ENCODE measurements around the gene ADGRV1. TPM values are rescaled to one million over a fixed set of nuclear protein-coding genes. Genes with fewer than 3 reads are reported as not detected.
"Not testable (repeated sequence)": the region's sequence is repeated elsewhere in the genome, so short reads cannot be mapped to it uniquely, and the experiment has no call there.

ADGRV1 gene
- total RNA-seq, 1 donor from 2014 or later = 0.13 TPM

DNA sequence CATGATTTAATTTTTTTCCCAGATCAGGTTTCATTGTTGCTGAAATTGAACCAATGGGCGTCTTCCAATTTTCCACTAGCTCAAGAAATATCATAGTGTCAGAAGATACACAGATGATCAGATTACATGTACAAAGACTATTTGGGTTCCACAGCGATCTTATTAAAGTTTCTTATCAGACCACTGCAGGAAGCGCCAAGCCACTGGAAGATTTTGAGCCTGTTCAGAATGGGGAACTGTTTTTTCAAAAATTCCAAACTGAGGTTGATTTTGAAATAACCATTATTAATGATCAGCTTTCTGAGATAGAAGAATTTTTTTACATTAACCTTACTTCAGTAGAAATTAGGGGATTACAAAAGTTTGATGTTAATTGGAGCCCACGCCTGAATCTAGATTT lies 251.6 kb downstream of the ADGRV1 start:
- TF ChIP-seq, protein P1, sequence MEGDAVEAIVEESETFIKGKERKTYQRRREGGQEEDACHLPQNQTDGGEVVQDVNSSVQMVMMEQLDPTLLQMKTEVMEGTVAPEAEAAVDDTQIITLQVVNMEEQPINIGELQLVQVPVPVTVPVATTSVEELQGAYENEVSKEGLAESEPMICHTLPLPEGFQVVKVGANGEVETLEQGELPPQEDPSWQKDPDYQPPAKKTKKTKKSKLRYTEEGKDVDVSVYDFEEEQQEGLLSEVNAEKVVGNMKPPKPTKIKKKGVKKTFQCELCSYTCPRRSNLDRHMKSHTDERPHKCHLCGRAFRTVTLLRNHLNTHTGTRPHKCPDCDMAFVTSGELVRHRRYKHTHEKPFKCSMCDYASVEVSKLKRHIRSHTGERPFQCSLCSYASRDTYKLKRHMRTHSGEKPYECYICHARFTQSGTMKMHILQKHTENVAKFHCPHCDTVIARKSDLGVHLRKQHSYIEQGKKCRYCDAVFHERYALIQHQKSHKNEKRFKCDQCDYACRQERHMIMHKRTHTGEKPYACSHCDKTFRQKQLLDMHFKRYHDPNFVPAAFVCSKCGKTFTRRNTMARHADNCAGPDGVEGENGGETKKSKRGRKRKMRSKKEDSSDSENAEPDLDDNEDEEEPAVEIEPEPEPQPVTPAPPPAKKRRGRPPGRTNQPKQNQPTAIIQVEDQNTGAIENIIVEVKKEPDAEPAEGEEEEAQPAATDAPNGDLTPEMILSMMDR (IDR thresholded peaks at IDR 0.05) = no peak
- Mint-ChIP-seq H3K27me3 (no peaks in the 10 kb centered on the region), H3K4me1 (no peaks in the 10 kb centered on the region), H3K9me3 (no peaks in the 10 kb centered on the region), H3K36me3 (ENCODE audit: low read depth) (no peaks in the 10 kb centered on the region), H3K27ac (no peak overlapping the region), H3K4me3 (no peak overlapping the region)
- ATAC-seq (ENCODE audit: low read depth) (no peak), DNase-seq (no peak)
- CTCF ChIA-PET = no interaction called here
- intact Hi-C loops (cut with micrococcal nuclease) = no loop called here
- POLR2A ChIA-PET = no interaction called here

DNA sequence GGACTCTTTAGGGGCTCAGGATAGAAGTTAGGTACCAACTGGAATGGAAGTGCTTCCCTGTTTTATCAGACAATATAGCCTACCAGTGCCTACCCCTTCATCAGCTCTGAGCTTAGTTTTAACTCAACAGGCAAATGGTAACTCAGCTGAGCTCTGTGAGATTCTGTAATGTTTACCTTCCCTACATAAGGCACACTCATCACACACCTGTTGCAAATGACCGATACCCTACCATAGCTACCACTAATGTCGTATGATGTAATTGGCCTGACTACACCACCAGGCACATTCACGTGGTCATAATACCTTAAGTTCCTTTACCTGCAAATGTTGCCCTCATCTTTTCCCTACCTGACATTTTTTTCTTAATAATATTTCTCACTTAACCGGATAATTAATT lies 254.8 kb downstream of the ADGRV1 start:
- Mint-ChIP-seq H3K27me3 (no peaks in the 10 kb centered on the region), H3K4me1 (no peaks in the 10 kb centered on the region), H3K9me3 (no peaks in the 10 kb centered on the region), H3K27ac (no peak overlapping the region), H3K36me3 (ENCODE audit: low read depth) (no peaks in the 10 kb centered on the region), H3K4me3 (no peak overlapping the region)
- ATAC-seq (ENCODE audit: low read depth) (no peak), DNase-seq (no peak)
- ChIA-PET CTCF (no interaction called here), POLR2A (no interaction called here)
- TF ChIP-seq, protein P1 (IDR thresholded peaks at IDR 0.05) = no peak
- intact Hi-C loops (cut with micrococcal nuclease) = no loop called here

GRCh38 chr5:90822062-90822461 lies 263.5 kb downstream of the ADGRV1 start:
- H3K9me3 Mint-ChIP-seq; ATAC-seq (ENCODE audit: low read depth); DNase-seq; intact Hi-C loops (cut with micrococcal nuclease); POLR2A ChIA-PET; H3K4me3 Mint-ChIP-seq; H3K36me3 Mint-ChIP-seq (ENCODE audit: low read depth); H3K27ac Mint-ChIP-seq; CTCF ChIA-PET; H3K4me1 Mint-ChIP-seq; H3K27me3 Mint-ChIP-seq: not testable (repeated sequence)

- Mint-ChIP-seq H3K4me1 (no peaks in the 10 kb centered on the region), H3K27me3 (no peaks in the 10 kb centered on the region), H3K9me3 (no peaks in the 10 kb centered on the region), H3K4me3 (no peak overlapping the region), H3K27ac (no peak overlapping the region), H3K36me3 (ENCODE audit: low read depth) (no peaks in the 10 kb centered on the region)
- no peak for DNase-seq
- ATAC-seq (ENCODE audit: low read depth) = no peak
- POLR2A ChIA-PET = no interaction called here
- intact Hi-C loops (cut with micrococcal nuclease) = no loop called here
- TF ChIP-seq, protein P1 (IDR thresholded peaks at IDR 0.05) = no peak
- CTCF ChIA-PET = no interaction called here
Observed at GRCh38 chr5:90824436-90824835, 265.8 kb downstream of the ADGRV1 start.

GRCh38 chr5:90830058-90830457 lies 271.5 kb downstream of the ADGRV1 start:
- no peaks in the 10 kb centered on the region for H3K4me1 Mint-ChIP-seq
- intact Hi-C loops (cut with micrococcal nuclease) = no loop called here
- DNase-seq (no peak), ATAC-seq (ENCODE audit: low read depth) (no peak)
- TF ChIP-seq, protein P1 (IDR thresholded peaks at IDR 0.05) = no peak
- POLR2A ChIA-PET = no interaction called here
- no peaks in the 10 kb centered on the region for H3K36me3 Mint-ChIP-seq (ENCODE audit: low read depth)
- peaks cover 2% of the 10 kb centered on the region for H3K9me3 Mint-ChIP-seq
- CTCF ChIA-PET = no interaction called here
- no peaks in the 10 kb centered on the region for H3K27me3 Mint-ChIP-seq
- H3K4me3 Mint-ChIP-seq = no peak overlapping the region
- H3K27ac Mint-ChIP-seq = no peak overlapping the region

GRCh38 chr5:90833753-90834152 lies 275.2 kb downstream of the ADGRV1 start:
- peaks cover 2% of the 10 kb centered on the region for H3K9me3 Mint-ChIP-seq
- CTCF ChIA-PET = no interaction called here
- no peak overlapping the region for H3K4me3 Mint-ChIP-seq
- intact Hi-C loops (cut with micrococcal nuclease) = no loop called here
- H3K36me3 Mint-ChIP-seq (ENCODE audit: low read depth) = no peaks in the 10 kb centered on the region
- TF ChIP-seq, protein P1 (IDR thresholded peaks at IDR 0.05) = no peak
- H3K27me3 Mint-ChIP-seq = no peaks in the 10 kb centered on the region
- H3K27ac Mint-ChIP-seq = no peak overlapping the region
- no peak for DNase-seq
- no peaks in the 10 kb centered on the region for H3K4me1 Mint-ChIP-seq
- ATAC-seq (ENCODE audit: low read depth) = no peak
- POLR2A ChIA-PET = no interaction called here

Data from activated B cell treated with CpG ODN at 0.5 μM for 24 hours (primary cell).